Stimulated activated CD8-positive, alpha-beta memory T cell treated with anti-CD3 and anti-CD28 coated beads, Interleukin-12 subunit alpha, Interleukin-12 subunit beta, amount 100 ng/mL, for 1 hour (primary cell): ENCODE measurements around the gene MOB2.

Experiments
- DNase-seq: peaks from one replicate; pipeline ENCODE4 v3.0.0-alpha.2; 2020; ENCODE audit warnings: low read depth

MOB2 gene

GRCh38 chr11:1455763-1456060 lies 30.9 kb downstream of the MOB2 start:
- no peak for DNase-seq

GRCh38 chr11:1455032-1455762 lies 31.4 kb downstream of the MOB2 start:
- DNase-seq = no peak

GRCh38 chr11:1454576-1454975 lies 32.0 kb downstream of the MOB2 start:
- DNase-seq = no peak

DNA sequence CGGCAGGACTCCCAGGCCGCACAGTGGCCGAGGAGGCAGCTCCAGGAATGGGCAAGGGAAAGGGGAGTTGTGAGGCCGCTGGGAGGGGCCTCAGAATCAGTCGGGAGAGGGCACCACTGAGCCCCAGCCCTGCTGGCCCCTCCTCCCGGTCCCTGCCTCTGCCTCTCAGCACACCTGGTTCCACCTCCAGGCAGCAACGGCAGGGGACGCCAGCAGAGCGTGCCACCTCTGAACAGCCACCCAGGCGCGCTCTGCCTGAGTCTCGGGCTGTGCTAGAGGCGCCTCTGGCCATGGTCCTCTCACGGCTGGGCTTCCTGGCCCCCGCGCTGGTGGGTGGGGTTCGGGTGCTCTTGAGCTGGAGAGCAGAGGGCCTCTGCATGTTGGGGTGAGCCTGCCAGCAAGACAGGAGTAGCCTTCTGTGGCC lies 33.0 kb downstream of the MOB2 start:
- no peak for DNase-seq

GRCh38 chr11:1452744-1453143 lies 33.8 kb downstream of the MOB2 start:
- no peak for DNase-seq

- DNase-seq = no peak
These were observed 34.7 kb downstream of the MOB2 start for GRCh38 chr11:1451781-1452470.

GRCh38 chr11:1450949-1451710 lies 35.4 kb downstream of the MOB2 start:
- DNase-seq = no peak

GRCh38 chr11:1450344-1450875 lies 36.2 kb downstream of the MOB2 start:
- no peak for DNase-seq

- no peak for DNase-seq
These were observed 36.9 kb downstream of the MOB2 start for GRCh38 chr11:1449490-1450243.

- no peak for DNase-seq
These were observed 37.7 kb downstream of the MOB2 start for GRCh38 chr11:1448882-1449281.

DNA sequence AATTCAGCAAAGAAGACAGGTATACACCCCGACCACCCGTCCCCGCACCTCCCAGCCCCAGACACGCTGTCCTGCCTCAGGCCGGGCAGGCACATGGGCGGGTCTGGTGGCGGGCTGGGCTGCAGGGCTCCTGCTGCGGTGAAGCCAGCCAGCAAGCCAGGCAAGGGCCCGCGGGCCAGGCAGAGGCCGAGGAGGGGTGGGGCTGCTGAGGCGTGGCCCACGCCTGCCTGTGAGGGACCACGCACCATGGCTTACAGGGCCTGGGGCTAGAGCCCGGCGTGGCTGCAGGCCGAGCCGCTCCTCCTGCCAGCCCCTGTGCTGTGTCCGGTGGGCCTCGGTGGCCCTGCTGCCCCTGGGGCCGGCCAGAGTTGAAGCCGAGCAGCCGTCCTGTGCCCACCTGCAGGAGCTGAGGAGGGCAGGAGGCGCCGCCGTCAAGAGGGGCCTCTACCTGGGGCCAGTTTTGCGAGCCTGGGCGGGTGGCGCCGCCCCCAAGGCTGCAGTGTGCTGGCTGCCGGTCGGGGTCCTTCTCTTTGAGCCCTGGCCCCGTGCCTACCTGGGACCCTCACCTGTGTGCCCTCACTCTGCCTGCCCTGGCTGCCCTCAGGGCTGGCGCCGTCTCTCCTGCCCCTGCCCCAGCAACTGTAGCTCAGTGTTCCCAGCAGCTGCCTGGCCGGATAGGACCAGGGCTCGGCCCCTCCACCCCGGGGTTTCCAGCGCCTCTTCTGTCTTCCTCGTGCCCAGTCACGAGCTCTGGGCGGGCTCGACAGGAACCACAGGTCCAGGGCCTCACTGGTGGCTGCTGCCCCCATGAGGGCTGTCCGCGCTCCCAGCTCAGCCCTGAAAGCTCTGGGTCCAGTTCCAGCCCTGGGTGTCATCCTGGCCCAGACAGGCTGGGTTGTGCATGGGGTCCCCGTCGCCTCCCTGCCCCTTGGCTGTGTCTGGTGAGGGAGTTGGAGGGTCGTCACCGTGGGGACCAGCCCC lies 38.4 kb downstream of the MOB2 start:
- no peak for DNase-seq

DNA sequence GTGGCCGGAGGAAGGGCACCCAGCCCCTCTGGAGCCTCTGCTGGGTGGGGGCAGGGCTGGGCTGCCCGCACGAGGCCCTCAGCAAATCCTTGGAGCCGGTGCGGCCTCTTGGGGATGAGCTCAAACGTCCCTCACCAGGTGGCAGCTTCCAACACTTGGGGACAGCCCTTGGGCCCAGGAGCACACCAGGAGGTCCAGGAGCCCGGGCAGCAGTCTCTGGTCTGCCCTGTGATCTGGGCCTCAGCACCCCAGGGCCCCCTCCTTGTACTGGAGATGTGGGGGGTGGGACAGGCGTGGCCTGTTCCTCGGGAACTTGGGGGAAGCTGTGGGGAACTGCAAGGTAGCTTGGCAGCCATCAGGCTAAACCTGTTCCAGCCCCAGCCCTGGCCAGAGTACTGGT lies 40.0 kb downstream of the MOB2 start:
- no peak for DNase-seq

DNA sequence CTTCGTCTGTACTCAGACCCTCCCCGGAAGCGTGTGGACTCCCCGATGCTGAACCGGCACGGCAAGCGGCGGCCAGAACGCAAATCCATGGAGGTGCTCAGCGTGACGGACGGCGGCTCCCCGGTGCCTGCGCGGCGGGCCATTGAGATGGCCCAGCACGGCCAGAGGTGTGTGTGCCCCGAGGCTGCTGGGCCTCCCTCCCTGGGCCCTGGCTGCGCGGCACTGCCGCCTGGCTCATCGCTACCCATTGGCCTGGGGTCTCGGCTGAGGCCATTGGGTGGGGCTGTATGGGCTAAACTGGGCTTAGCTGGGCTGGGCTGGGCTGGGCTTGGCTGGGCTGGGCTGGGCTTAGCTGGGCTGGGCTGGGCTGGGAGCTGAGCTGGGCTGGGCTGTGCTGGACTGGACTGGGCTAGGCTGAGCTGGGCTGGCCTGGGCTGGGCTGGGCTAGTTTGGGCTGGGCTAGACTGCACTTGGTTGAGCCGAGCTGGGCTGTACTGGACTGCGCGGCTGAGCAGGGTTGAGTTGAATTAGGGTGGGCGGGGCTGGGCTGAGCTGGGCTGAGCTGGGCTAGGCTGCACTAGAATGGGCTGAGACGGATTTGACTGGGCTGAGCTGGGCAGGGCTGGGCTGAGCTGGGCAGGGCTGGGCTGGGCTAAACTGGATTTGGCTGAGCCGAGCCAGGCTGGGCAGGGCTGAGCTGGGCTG lies 40.7 kb downstream of the MOB2 start:
- no peak for DNase-seq

GRCh38 chr11:1444823-1445422 lies 41.7 kb downstream of the MOB2 start:
- DNase-seq = no peak

DNA sequence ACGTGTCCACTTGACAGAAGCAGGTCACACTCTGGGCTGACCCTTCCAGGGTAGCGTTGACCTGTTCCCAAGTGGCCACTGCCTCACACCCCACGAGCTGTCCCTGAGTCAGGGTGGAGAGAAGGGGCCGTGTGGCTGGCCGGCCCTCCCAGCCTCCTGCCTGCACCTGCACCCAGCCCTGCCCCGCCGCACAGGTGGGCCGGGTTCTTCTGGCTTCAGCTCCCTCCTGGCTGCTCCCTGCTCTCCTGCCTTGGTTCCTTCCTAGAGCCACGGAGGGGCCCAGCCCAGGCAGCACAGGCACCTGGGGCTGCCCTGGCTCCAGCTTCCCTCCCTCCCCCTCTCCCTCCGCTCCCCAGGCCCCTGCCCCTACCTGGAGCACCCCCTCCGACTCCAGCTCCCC lies 42.3 kb downstream of the MOB2 start:
- no peak for DNase-seq

GRCh38 chr11:1443737-1444136 lies 42.8 kb downstream of the MOB2 start:
- no peak for DNase-seq

DNA sequence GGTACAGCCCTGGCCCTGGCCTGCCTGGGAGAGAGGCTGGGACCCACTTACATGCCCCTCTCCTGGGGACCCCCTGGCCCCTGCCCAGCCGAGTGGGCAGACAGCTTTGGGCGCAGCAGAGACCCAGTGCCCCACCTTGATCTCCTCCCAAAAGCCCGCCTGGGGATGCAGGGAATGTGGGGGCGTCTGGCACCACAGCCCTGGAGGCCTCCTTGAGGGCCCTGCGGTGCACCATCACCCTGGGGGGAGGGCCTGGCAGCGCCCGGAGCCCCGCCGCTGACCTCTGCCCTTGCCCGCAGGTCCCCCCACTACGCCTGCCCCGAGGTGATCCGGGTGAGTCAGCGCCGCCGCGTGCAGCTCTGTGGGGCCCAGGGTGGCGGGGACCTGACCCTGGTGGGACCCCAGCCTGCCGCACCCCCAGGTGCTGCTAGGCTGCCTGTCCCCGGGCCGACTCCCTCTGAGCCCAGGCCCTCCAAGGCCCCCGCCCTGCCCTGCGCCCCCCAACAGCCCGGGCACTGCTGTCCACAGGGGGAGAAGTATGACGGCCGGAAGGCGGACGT lies 43.7 kb downstream of the MOB2 start:
- DNase-seq = no peak

DNA sequence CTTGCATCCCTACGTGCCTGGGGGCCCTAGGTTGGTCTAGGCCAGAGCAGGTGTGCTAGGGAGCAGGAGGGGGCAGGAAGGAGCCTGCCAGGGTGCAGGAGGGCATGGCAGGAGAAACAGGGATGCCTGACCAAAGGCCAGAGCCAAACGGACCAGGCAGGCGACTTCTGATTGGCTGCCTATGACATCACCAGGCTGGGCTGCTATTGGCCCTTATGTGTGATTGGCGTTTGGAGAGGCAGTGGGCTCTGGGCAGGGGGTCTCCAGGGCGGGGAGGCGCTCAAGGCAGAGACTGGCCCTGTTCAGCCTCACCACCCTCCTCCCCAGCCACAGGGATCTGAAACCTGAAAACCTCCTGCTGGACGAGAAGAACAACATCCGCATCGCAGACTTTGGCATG lies 44.4 kb downstream of the MOB2 start:
- no peak for DNase-seq

- DNase-seq = no peak
These were observed 46.1 kb downstream of the MOB2 start for GRCh38 chr11:1440496-1440895.

- DNase-seq = no peak
These were observed 46.5 kb downstream of the MOB2 start for GRCh38 chr11:1440066-1440465.
